ENCODE measurements around the gene NMT2. TPM values are rescaled to one million over a fixed set of nuclear protein-coding genes. Genes with fewer than 3 reads are reported as not detected.
A peak's percentile ranks its signal among the peaks of the same experiment; 100 is the strongest.

NMT2 gene
- total and polyA plus RNA-seq, 4 donors: 9.6 to 19.1 (median 17.0) TPM

DNA sequence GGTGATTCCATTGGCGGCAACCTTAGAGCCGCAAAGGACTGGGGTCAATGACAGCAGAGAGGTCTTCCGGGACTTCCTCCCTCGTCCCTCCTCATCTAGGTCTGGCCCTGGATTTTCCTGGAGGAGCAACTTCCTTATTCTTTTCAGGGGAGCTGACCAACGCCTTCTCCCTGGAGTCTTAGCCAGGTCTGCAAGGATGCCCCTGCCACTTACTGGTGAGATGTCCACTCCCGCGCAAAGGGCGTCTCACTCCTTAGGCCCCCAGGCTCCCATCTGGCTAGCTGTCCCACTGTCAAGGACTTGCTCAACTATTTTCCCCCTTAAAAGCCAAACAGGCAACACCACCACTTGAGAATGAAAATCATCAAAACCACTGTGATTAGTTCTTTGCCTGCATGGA, 42.0 kb upstream of the NMT2 start:
- 89% methylated on average over 8 of the region's 8 CpGs for WGBS
- TF ChIP-seq, protein P1, sequence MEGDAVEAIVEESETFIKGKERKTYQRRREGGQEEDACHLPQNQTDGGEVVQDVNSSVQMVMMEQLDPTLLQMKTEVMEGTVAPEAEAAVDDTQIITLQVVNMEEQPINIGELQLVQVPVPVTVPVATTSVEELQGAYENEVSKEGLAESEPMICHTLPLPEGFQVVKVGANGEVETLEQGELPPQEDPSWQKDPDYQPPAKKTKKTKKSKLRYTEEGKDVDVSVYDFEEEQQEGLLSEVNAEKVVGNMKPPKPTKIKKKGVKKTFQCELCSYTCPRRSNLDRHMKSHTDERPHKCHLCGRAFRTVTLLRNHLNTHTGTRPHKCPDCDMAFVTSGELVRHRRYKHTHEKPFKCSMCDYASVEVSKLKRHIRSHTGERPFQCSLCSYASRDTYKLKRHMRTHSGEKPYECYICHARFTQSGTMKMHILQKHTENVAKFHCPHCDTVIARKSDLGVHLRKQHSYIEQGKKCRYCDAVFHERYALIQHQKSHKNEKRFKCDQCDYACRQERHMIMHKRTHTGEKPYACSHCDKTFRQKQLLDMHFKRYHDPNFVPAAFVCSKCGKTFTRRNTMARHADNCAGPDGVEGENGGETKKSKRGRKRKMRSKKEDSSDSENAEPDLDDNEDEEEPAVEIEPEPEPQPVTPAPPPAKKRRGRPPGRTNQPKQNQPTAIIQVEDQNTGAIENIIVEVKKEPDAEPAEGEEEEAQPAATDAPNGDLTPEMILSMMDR (IDR thresholded peaks at IDR 0.05; ENCODE audit: low read depth, low read length, missing input control): no peak
- no peak for TF ChIP-seq SP1 (IDR thresholded peaks at IDR 0.05)
- TF ChIP-seq RAD21 (IDR thresholded peaks at IDR 0.05): no peak
- no peak for TF ChIP-seq GABPA (IDR thresholded peaks at IDR 0.05 in 1 of 2, conservative IDR thresholded peaks at IDR 0.05 in 1 of 2)
- no peak for TF ChIP-seq YY1 (IDR thresholded peaks at IDR 0.05)
- TF ChIP-seq, protein P2, sequence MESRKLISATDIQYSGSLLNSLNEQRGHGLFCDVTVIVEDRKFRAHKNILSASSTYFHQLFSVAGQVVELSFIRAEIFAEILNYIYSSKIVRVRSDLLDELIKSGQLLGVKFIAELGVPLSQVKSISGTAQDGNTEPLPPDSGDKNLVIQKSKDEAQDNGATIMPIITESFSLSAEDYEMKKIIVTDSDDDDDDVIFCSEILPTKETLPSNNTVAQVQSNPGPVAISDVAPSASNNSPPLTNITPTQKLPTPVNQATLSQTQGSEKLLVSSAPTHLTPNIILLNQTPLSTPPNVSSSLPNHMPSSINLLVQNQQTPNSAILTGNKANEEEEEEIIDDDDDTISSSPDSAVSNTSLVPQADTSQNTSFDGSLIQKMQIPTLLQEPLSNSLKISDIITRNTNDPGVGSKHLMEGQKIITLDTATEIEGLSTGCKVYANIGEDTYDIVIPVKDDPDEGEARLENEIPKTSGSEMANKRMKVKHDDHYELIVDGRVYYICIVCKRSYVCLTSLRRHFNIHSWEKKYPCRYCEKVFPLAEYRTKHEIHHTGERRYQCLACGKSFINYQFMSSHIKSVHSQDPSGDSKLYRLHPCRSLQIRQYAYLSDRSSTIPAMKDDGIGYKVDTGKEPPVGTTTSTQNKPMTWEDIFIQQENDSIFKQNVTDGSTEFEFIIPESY (IDR thresholded peaks at IDR 0.05): no peak
- H3K9me3 ChIP-seq (ENCODE audit: control insufficient read depth in 4 of 4, low read length in 3 of 4): no peaks in the 10 kb centered on the region
- no peaks in the 10 kb centered on the region for H3K27me3 ChIP-seq (ENCODE audit: control insufficient read depth in 4 of 4, insufficient read depth in 4 of 4, low read length in 3 of 4)
- H3K4me1 ChIP-seq (ENCODE audit: control insufficient read depth in 4 of 4, insufficient read depth in 4 of 4, low read length in 3 of 4): peaks cover 0 to 3% (median 1%) of the 10 kb centered on the region in 4 donors
- no peak overlapping the region for H3K4me3 ChIP-seq (ENCODE audit: low read depth in 1 of 3, low read length in 3 of 3)
- H3K27ac ChIP-seq (ENCODE audit: low read depth in 1 of 2, low read length in 2 of 2): no peak overlapping the region
- no peak overlapping the region for H3K9ac ChIP-seq (ENCODE audit: low read depth in 1 of 2, low read length in 2 of 2)
- no peak for DNase-seq (ENCODE audit: low spot score)
- peaks cover 0 to 13% (median 7%) of the 10 kb centered on the region in 4 donors for H3K36me3 ChIP-seq (ENCODE audit: control insufficient read depth in 4 of 4, insufficient read depth in 3 of 4, low read depth in 1 of 4, low read length in 3 of 4)

DNA sequence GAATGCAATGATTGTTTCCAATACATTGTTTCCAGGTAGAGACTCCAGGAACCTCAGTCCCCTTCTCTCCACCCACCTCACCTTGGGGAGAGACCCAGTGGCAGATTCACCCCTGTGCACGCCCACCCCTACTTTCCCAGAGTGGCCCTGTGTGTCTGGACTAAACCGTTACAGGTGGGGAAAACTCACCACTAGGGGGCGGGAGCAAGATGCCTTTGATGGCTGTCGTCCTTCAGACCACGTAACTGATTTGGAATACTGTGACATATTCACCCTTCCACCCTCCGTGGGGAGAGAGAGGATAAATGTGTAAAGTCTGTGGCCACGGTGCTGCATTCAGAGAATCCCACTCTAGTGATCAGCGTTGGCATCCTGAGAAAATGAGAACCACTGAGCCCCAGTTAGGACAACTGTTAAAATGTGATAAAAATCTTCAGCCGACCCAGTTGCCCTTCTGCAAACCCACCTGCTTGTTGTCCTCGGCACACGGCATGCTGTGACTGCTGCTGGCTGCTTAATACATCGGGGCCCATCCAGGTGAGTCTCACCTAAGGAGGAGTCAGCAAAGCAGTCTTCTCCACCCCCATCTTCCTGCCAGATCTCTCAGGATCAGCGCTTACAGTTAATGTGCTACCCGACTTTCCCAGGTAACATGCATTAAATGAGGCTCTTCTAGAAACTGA, 41.5 kb upstream of the NMT2 start:
- no peak overlapping the region for H3K4me3 ChIP-seq (ENCODE audit: low read depth in 1 of 3, low read length in 3 of 3)
- 28% methylated on average over 14 of the region's 14 CpGs for WGBS
- H3K27ac ChIP-seq (ENCODE audit: low read depth in 1 of 2, low read length in 2 of 2): no peak overlapping the region

More for the DNA sequence above, 41.5 kb upstream of the NMT2 start:
- TF ChIP-seq, protein P1 (IDR thresholded peaks at IDR 0.05; ENCODE audit: low read depth, low read length, missing input control): peak; percentile 73
- no peak for TF ChIP-seq NR2F2 (IDR thresholded peaks at IDR 0.05)
- TF ChIP-seq, protein P3, sequence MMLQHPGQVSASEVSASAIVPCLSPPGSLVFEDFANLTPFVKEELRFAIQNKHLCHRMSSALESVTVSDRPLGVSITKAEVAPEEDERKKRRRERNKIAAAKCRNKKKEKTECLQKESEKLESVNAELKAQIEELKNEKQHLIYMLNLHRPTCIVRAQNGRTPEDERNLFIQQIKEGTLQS (IDR thresholded peaks at IDR 0.05): no peak
- TF ChIP-seq JUND (IDR thresholded peaks at IDR 0.05): no peak
- TF ChIP-seq FOXA2 (IDR thresholded peaks at IDR 0.05): no peak
- no peak for TF ChIP-seq RXRA (IDR thresholded peaks at IDR 0.05)
- TF ChIP-seq EGR1 (IDR thresholded peaks at IDR 0.05; ENCODE audit: low read depth in 2 of 2): no peak
- TF ChIP-seq TAF1 (conservative IDR thresholded peaks at IDR 0.05): no peak
- TF ChIP-seq, protein P4, sequence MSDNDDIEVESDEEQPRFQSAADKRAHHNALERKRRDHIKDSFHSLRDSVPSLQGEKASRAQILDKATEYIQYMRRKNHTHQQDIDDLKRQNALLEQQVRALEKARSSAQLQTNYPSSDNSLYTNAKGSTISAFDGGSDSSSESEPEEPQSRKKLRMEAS (IDR thresholded peaks at IDR 0.05): no peak
- TF ChIP-seq HNF4A (conservative IDR thresholded peaks at IDR 0.05): no peak
- no peak for TF ChIP-seq YY1 (IDR thresholded peaks at IDR 0.05)
- peak; percentile 89 to 93 for TF ChIP-seq RAD21 (IDR thresholded peaks at IDR 0.05)
- no peak for TF ChIP-seq GABPA (IDR thresholded peaks at IDR 0.05 in 1 of 2, conservative IDR thresholded peaks at IDR 0.05 in 1 of 2)
- TF ChIP-seq FOXA1 (IDR thresholded peaks at IDR 0.05): no peak
- Histone ChIP-seq H3K4me1 (ENCODE audit: control insufficient read depth in 4 of 4, insufficient read depth in 4 of 4, low read length in 3 of 4) (peaks cover 0 to 3% (median 1%) of the 10 kb centered on the region in 4 donors), H3K36me3 (ENCODE audit: control insufficient read depth in 4 of 4, insufficient read depth in 3 of 4, low read depth in 1 of 4, low read length in 3 of 4) (peaks cover 0 to 13% (median 7%) of the 10 kb centered on the region in 4 donors), H3K9ac (ENCODE audit: low read depth in 1 of 2, low read length in 2 of 2) (no peak overlapping the region), H3K9me3 (ENCODE audit: control insufficient read depth in 4 of 4, low read length in 3 of 4) (no peaks in the 10 kb centered on the region), H3K27me3 (ENCODE audit: control insufficient read depth in 4 of 4, insufficient read depth in 4 of 4, low read length in 3 of 4) (no peaks in the 10 kb centered on the region)
- DNase-seq (ENCODE audit: low spot score): peak; percentile 77
